SK-N-SH treated with all-trans-retinoic acid at 6 μM for 48 hours (cell line): ENCODE results near the gene LGMN.

Experiments
- ATAC-seq: fragments of 200-7000 bp; cut with Tn5 transposase; 3 replicates; pipeline ENCODE4 v1.9.1; 2020; ENCODE audit warnings: mild to moderate bottlenecking, moderate library complexity
- ARNTL ChIP-seq: fragments of 450-650 bp; formaldehyde crosslinking; IDR thresholded peaks from 2 replicates; pipeline ENCODE4 v1.5.0; 2020; ENCODE audit warnings: low read depth, mild to moderate bottlenecking, moderate library complexity, borderline replicate concordance
- BACH2 ChIP-seq: fragments of 250-450 bp; sonication (Bioruptor Pico); IDR thresholded peaks from 2 replicates; pipeline ENCODE4 v1.9.0; 2021; ENCODE audit warnings: mild to moderate bottlenecking, borderline replicate concordance
- CSDC2 ChIP-seq: fragments of 250-450 bp; sonication (Bioruptor Pico); IDR thresholded peaks from 2 replicates; pipeline ENCODE4 v1.5.0; 2020; ENCODE audit warnings: mild to moderate bottlenecking, moderate library complexity
- ESRRG ChIP-seq: fragments of 250-450 bp; sonication (Bioruptor Pico); IDR thresholded peaks from 2 replicates; pipeline ENCODE4 v1.6.1; 2021; ENCODE audit warnings: mild to moderate bottlenecking
- GLIS3 ChIP-seq: fragments of 250-450 bp; sonication (Bioruptor Pico); IDR thresholded peaks from 2 replicates; pipeline ENCODE4 v1.5.0; 2020; ENCODE audit warnings: mild to moderate bottlenecking, moderate library complexity
- OSR1 ChIP-seq: fragments of 250-450 bp; sonication (Bioruptor Pico); IDR thresholded peaks from 2 replicates; pipeline ENCODE4 v1.8.0; 2022; ENCODE audit warnings: moderate library complexity, mild to moderate bottlenecking, inconsistent platforms
- POU6F1 ChIP-seq: fragments of 250-450 bp; sonication (Bioruptor Pico); IDR thresholded peaks from 2 replicates; pipeline ENCODE4 v1.8.0; 2021; ENCODE audit warnings: low read depth, mild to moderate bottlenecking, moderate library complexity, borderline replicate concordance
- RARB ChIP-seq: fragments of 250-450 bp; sonication (Bioruptor Pico); IDR thresholded peaks from 2 replicates; pipeline ENCODE4 v1.8.0; 2021; ENCODE audit warnings: mild to moderate bottlenecking, moderate library complexity
- SNAI2 ChIP-seq: fragments of 250-450 bp; sonication (Bioruptor Pico); IDR thresholded peaks from 2 replicates; pipeline ENCODE4 v1.5.0; 2020; ENCODE audit warnings: mild to moderate bottlenecking, moderate library complexity
- TCF4 ChIP-seq: fragments of 250-450 bp; sonication (Bioruptor Pico); IDR thresholded peaks from 2 replicates; pipeline ENCODE4 v1.8.0; 2021; ENCODE audit warnings: mild to moderate bottlenecking, moderate library complexity, borderline replicate concordance
- TOX ChIP-seq: fragments of 250-450 bp; sonication (Bioruptor Pico); IDR thresholded peaks from 2 replicates; pipeline ENCODE4 v1.8.0; 2021; ENCODE audit warnings: mild to moderate bottlenecking, moderate library complexity, borderline replicate concordance
- TSHZ2 ChIP-seq: fragments of 250-450 bp; sonication (Bioruptor Pico); IDR thresholded peaks from 2 replicates; pipeline ENCODE4 v1.5.0; 2020; ENCODE audit warnings: mild to moderate bottlenecking, moderate library complexity
- ZC3H10 ChIP-seq: fragments of 250-450 bp; sonication (Bioruptor Pico); IDR thresholded peaks from 2 replicates; pipeline ENCODE4 v1.5.1; 2021; ENCODE audit warnings: mild to moderate bottlenecking, moderate library complexity
- ZFP3 ChIP-seq: fragments of 250-450 bp; sonication (Bioruptor Pico); IDR thresholded peaks from 2 replicates; pipeline ENCODE4 v1.5.0; 2020; ENCODE audit warnings: mild to moderate bottlenecking, moderate library complexity
- ZFP30 ChIP-seq: fragments of 450-650 bp; formaldehyde crosslinking; IDR thresholded peaks from 2 replicates; pipeline ENCODE4 v1.5.0; 2022; ENCODE audit warnings: mild to moderate bottlenecking, moderate library complexity
- ZNF565 ChIP-seq: fragments of 450-650 bp; formaldehyde crosslinking; conservative IDR thresholded peaks from 2 replicates; pipeline ENCODE4 v1.5.0; 2020; ENCODE audit warnings: low read depth, mild to moderate bottlenecking, moderate library complexity
- ZNF70 ChIP-seq: fragments of 450-650 bp; formaldehyde crosslinking; IDR thresholded peaks from 2 replicates; pipeline ENCODE4 v1.5.0; 2020; ENCODE audit warnings: mild to moderate bottlenecking, moderate library complexity
- ZNF8 ChIP-seq: fragments of 450-650 bp; formaldehyde crosslinking; IDR thresholded peaks from 2 replicates; pipeline ENCODE4 v1.5.0; 2020; ENCODE audit warnings: mild to moderate bottlenecking, moderate library complexity
- TF ChIP-seq, protein P1 (sequence below): fragments of 250-450 bp; sonication (Bioruptor Pico); IDR thresholded peaks from 2 replicates; pipeline ENCODE4 v1.5.1; 2020; ENCODE audit warnings: low read depth, mild to moderate bottlenecking, moderate library complexity
- TF ChIP-seq, protein P2 (sequence below): fragments of 250-450 bp; sonication (Bioruptor Pico); IDR thresholded peaks from 2 replicates; pipeline ENCODE4 v1.8.0; 2020; ENCODE audit warnings: mild to moderate bottlenecking, moderate library complexity, borderline replicate concordance
- TF ChIP-seq, protein P3 (sequence below): fragments of 250-450 bp; sonication (Bioruptor Pico); IDR thresholded peaks from 2 replicates; pipeline ENCODE4 v1.5.1; 2021; ENCODE audit warnings: mild to moderate bottlenecking, moderate library complexity

LGMN gene

DNA sequence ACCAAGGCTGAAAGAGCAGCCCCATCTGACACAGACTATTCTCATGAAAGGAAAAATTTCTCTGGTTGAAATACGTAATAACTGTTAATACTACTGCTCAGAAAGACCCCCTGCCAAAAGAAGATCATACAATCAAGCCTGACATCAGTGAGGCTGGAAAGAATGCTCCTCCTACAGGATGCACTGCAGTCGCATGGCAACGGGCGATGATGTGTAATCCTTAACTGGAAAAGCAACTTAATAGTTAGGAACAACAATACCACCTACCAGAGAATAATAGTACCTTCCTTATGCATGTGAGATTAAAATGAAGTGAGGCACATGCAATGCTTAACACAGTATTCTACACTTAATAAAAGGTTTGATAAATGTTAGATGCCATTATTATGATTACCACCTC lies 44.5 kb upstream of the LGMN start:
- ATAC-seq: no peak
- no peak for TF ChIP-seq TCF4 (CRISPR knock-in tag)
- TF ChIP-seq ZFP30 (CRISPR knock-in tag): no peak
- TF ChIP-seq, protein P1, sequence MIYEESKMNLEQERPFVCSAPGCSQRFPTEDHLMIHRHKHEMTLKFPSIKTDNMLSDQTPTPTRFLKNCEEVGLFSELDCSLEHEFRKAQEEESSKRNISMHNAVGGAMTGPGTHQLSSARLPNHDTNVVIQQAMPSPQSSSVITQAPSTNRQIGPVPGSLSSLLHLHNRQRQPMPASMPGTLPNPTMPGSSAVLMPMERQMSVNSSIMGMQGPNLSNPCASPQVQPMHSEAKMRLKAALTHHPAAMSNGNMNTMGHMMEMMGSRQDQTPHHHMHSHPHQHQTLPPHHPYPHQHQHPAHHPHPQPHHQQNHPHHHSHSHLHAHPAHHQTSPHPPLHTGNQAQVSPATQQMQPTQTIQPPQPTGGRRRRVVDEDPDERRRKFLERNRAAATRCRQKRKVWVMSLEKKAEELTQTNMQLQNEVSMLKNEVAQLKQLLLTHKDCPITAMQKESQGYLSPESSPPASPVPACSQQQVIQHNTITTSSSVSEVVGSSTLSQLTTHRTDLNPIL (CRISPR knock-in tag): no peak
- no peak for TF ChIP-seq ARNTL (CRISPR knock-in tag)
- TF ChIP-seq SNAI2 (CRISPR knock-in tag): no peak
- TF ChIP-seq GLIS3: no peak
- no peak for TF ChIP-seq POU6F1 (CRISPR knock-in tag)
- no peak for TF ChIP-seq BACH2
- no peak for TF ChIP-seq TSHZ2 (CRISPR knock-in tag)
- no peak for TF ChIP-seq ZNF8 (CRISPR knock-in tag)
- TF ChIP-seq, protein P2, sequence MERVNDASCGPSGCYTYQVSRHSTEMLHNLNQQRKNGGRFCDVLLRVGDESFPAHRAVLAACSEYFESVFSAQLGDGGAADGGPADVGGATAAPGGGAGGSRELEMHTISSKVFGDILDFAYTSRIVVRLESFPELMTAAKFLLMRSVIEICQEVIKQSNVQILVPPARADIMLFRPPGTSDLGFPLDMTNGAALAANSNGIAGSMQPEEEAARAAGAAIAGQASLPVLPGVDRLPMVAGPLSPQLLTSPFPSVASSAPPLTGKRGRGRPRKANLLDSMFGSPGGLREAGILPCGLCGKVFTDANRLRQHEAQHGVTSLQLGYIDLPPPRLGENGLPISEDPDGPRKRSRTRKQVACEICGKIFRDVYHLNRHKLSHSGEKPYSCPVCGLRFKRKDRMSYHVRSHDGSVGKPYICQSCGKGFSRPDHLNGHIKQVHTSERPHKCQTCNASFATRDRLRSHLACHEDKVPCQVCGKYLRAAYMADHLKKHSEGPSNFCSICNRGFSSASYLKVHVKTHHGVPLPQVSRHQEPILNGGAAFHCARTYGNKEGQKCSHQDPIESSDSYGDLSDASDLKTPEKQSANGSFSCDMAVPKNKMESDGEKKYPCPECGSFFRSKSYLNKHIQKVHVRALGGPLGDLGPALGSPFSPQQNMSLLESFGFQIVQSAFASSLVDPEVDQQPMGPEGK (CRISPR knock-in tag): no peak
- no peak for TF ChIP-seq ZNF70 (CRISPR knock-in tag)
- TF ChIP-seq TOX (CRISPR knock-in tag): no peak
- TF ChIP-seq ZNF565 (CRISPR knock-in tag): no peak
- no peak for TF ChIP-seq ZC3H10
- no peak for TF ChIP-seq OSR1 (CRISPR knock-in tag)
- TF ChIP-seq, all 23 proteins: peak for 0

- no peak for ATAC-seq
- TF ChIP-seq, protein P2 (CRISPR knock-in tag): no peak
- TF ChIP-seq CSDC2 (CRISPR knock-in tag): no peak
- TF ChIP-seq ESRRG (CRISPR knock-in tag): no peak
- no peak for TF ChIP-seq RARB (CRISPR knock-in tag)
- TF ChIP-seq ZFP30 (CRISPR knock-in tag): no peak
- no peak for TF ChIP-seq ARNTL (CRISPR knock-in tag)
- no peak for TF ChIP-seq TOX (CRISPR knock-in tag)
- no peak for TF ChIP-seq GLIS3
- TF ChIP-seq, protein P3, sequence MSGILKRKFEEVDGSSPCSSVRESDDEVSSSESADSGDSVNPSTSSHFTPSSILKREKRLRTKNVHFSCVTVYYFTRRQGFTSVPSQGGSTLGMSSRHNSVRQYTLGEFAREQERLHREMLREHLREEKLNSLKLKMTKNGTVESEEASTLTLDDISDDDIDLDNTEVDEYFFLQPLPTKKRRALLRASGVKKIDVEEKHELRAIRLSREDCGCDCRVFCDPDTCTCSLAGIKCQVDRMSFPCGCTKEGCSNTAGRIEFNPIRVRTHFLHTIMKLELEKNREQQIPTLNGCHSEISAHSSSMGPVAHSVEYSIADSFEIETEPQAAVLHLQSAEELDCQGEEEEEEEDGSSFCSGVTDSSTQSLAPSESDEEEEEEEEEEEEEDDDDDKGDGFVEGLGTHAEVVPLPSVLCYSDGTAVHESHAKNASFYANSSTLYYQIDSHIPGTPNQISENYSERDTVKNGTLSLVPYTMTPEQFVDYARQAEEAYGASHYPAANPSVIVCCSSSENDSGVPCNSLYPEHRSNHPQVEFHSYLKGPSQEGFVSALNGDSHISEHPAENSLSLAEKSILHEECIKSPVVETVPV (CRISPR knock-in tag): no peak
- no peak for TF ChIP-seq TSHZ2 (CRISPR knock-in tag)
- no peak for TF ChIP-seq SNAI2 (CRISPR knock-in tag)
- no peak for TF ChIP-seq ZFP3 (CRISPR knock-in tag)
- TF ChIP-seq ZC3H10: no peak
- TF ChIP-seq POU6F1 (CRISPR knock-in tag): no peak
Measured at GRCh38 chr14:92789457-92790089, 41.1 kb upstream of the LGMN start.
